GM13976 (cell line): ENCODE measurements around the gene LRRC70.

Experiments
- DNase-seq: peaks from one replicate; pipeline ENCODE4 v3.0.0; 2012; ENCODE audit warnings: low spot score
- CTCF ChIP-seq: IDR thresholded peaks from 2 replicates; pipeline ENCODE4 v1.5.1; 2012; ENCODE audit warnings: borderline replicate concordance, mild to moderate bottlenecking; ENCODE audit not compliant: insufficient read depth; ENCODE audit errors: extremely low read depth, missing control alignments, control extremely low read depth
- in situ Hi-C: fragments of 300-500 bp; cut with MboI; formaldehyde crosslinking; loops from one replicate; pipeline ENCODE4 v1.12.0; 2022; ENCODE audit warnings: low sequenced_read_pairs, mixed read lengths, inconsistent platforms; ENCODE audit not compliant: unreplicated experiment

Gene LRRC70

DNA sequence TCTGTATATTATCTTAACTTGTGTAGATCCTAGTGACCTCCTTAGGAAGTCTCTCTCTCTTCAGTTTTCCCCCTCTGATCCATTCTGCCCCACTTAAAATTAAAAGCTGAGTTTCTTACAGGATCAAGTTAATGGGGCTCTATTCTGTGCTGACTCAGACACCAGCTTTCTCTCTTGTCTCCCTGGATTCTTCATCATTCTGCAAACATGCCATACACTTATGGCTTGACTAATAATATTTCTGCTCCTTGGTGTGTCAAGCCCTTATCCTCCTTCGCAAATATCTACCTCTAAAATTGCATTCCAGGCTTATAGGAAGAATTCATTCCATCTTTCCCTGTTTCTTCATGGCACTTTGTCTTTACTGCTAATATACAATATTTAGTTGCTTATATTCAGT, 18.1 kb downstream of the LRRC70 start:
- no peak for TF ChIP-seq CTCF
- in situ Hi-C loops, result loop anchor here (25.0 kb wide), 1 partner anchor 384 kb away; no protein-coding TSS in a partner anchor
- DNase-seq, result no peak

GRCh38 chr5:62597314-62597713, 18.7 kb downstream of the LRRC70 start:
- in situ Hi-C loops, result loop anchor here (25.0 kb wide), 1 partner anchor 385 kb away; no protein-coding TSS in a partner anchor
- TF ChIP-seq CTCF, result no peak
- no peak for DNase-seq

DNA sequence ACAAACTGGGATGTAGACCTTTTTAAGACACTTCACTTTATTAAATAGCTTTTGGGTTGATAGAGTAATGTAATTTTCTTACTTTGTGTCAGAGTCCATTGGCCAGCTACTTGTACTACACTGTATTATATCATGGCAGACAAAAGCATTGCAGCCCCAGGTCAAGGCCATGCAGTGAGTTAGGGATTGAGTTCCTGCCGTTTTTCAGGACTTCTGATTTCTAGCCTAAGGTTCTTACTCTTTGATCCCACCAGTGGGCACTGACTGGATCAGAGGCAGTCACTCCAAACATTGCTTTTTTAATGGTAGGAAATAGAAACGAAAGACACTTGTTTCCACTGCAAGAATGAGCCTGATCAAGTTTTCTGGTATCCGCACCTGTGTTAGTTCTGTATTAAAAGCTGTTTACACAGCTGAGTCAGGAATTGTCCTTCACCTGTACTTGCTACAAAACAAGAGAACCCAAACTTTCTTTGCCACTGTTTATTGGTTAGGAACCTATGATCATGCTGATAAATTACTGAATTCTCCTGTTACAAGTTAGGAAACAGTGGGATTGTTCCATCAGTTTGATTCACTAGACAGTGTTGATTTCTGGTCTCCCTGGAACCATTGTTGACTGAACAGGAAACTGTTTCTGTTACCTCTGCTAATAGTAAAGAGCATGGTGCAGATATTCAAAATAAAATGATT, 22.1 kb downstream of the LRRC70 start:
- no peak for TF ChIP-seq CTCF
- no peak for DNase-seq
- in situ Hi-C loops, result no loop called here

DNA sequence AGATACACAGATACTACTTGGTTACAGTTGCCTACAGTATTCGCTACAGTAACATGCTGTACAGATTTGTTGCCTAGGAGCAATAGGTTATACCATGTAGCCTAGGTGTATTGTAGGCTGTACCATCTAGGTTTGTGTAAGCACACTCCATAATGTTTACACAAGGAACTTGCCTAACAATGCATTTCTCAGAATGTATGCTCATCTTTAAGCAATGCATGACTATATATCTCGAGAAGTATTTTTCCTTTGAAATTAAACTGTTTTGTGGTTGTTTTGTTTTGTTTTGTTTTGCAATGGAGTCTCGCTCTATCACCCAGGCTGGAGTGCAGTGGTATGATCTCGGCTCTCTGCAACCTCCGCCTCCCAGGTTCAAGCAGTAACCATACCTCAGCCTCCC, 25.3 kb downstream of the LRRC70 start:
- no peak for DNase-seq
- TF ChIP-seq CTCF, result no peak
- in situ Hi-C loops, result no loop called here

DNA sequence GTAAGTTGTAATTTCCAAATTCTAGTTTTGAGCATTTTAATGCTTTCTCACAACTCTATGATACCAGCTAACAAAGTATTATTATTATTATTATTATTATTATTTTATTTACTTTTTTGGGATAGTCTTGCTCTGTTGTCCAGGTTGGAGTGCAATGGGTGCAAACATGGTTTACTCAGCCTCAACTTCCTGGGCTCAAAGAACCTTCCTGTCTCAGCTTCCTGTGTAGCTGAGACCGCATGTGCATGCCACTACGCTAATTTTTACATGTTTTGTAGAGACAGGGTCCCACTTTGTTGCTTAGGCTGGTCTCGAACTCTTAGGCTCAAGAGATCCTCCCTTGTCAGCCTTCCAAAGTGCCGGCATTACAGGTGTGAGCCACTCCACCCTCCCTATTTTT, 27.0 kb downstream of the LRRC70 start:
- no peak for TF ChIP-seq CTCF
- in situ Hi-C loops, result no loop called here
- DNase-seq, result no peak

DNA sequence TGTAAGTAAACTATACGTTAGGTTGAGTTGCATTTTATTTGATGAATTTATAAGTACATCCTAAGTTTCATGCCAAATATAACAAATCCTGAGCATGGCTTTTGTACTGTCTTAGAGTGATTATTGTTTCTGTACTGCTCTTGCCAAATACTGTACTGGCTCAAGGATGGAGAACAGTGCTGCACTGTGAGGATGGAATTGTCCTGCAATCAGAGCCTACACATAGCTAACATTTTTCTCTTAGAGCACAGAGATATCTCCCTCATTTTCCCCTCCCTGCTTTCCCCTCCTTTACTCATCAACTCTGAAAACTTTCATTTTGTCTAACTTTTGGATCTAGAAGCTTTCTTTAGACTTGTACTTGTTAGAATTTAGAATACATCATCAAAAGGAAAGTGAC, 28.3 kb downstream of the LRRC70 start:
- no peak for DNase-seq
- no peak for TF ChIP-seq CTCF
- in situ Hi-C loops, result no loop called here

GRCh38 chr5:62607615-62608014, 29.0 kb downstream of the LRRC70 start:
- TF ChIP-seq CTCF, result no peak
- in situ Hi-C loops, result no loop called here
- DNase-seq, result no peak
